CD1c-positive myeloid dendritic cell (primary cell): Measurements from ENCODE around the gene CDC42EP4.
"Not testable (repeated sequence)": the region's sequence is repeated elsewhere in the genome, so short reads cannot be mapped to it uniquely, and the experiment has no call there.

Experiments used
- DNase-seq: peaks from one replicate; pipeline ENCODE4 v3.0.0-alpha.2; 2016; ENCODE audit errors: extremely low spot score

Gene CDC42EP4

GRCh38 chr17:73320601-73321264 is 8.9 kb upstream of the CDC42EP4 start:
- DNase-seq, result no peak

GRCh38 chr17:73319766-73320165 is 8.0 kb upstream of the CDC42EP4 start:
- no peak for DNase-seq

- DNase-seq, result no peak
These were observed 7.0 kb upstream of the CDC42EP4 start for GRCh38 chr17:73318836-73319235.

GRCh38 chr17:73318427-73318813 is 6.6 kb upstream of the CDC42EP4 start:
- no peak for DNase-seq

- DNase-seq, result no peak
These were observed 6.0 kb upstream of the CDC42EP4 start for GRCh38 chr17:73317513-73318426.

- DNase-seq, result no peak
These were observed 5.2 kb upstream of the CDC42EP4 start for GRCh38 chr17:73316919-73317505.

GRCh38 chr17:73315471-73315870 is 3.7 kb upstream of the CDC42EP4 start:
- DNase-seq, result no peak

GRCh38 chr17:73313526-73314127 is 1.8 kb upstream of the CDC42EP4 start:
- no peak for DNase-seq

GRCh38 chr17:73312887-73313286 is 1.1 kb upstream of the CDC42EP4 start:
- DNase-seq, result not testable (repeated sequence)

- DNase-seq, result no peak
These were observed 397 bp downstream of the CDC42EP4 start for GRCh38 chr17:73311428-73311780.

GRCh38 chr17:73309727-73310596 is 1.8 kb downstream of the CDC42EP4 start:
- no peak for DNase-seq

GRCh38 chr17:73308959-73309358 is 2.8 kb downstream of the CDC42EP4 start:
- DNase-seq, result not testable (repeated sequence)

GRCh38 chr17:73308017-73308823 is 3.6 kb downstream of the CDC42EP4 start:
- DNase-seq, result peak; percentile 56

- no peak for DNase-seq
These were observed 4.7 kb downstream of the CDC42EP4 start for GRCh38 chr17:73307130-73307529.

- DNase-seq, result no peak
These were observed 5.7 kb downstream of the CDC42EP4 start for GRCh38 chr17:73305845-73306836.

GRCh38 chr17:73304971-73305812 is 6.6 kb downstream of the CDC42EP4 start:
- DNase-seq, result peak; percentile 32

GRCh38 chr17:73304438-73304837 is 7.4 kb downstream of the CDC42EP4 start:
- no peak for DNase-seq

GRCh38 chr17:73302189-73302588 is 9.6 kb downstream of the CDC42EP4 start:
- DNase-seq, result no peak
